SK-N-MC (cell line): ENCODE results near the gene SLC35E1.

Experiments used
- EZH2 ChIP-seq: fragments of 200-600 bp; sonication (generic); IDR thresholded peaks from one replicate; pipeline ENCODE4 v1.6.1; 2017; ENCODE audit warnings: antibody characterized with exemption
- POLR2AphosphoS5 ChIP-seq: IDR thresholded peaks from 2 replicates; pipeline ENCODE4 v1.6.1; 2012; ENCODE audit warnings: mild to moderate bottlenecking, low read depth, low read length, borderline replicate concordance

- TF ChIP-seq POLR2AphosphoS5 (no peak), EZH2 (no peak)
Measured at GRCh38 chr19:16620018-16620417, 47.8 kb upstream of the SLC35E1 start.
